Liver (tissue), 9 donors: ENCODE measurements around the gene ABCA4. TPM values are rescaled to one million over a fixed set of nuclear protein-coding genes. Genes with fewer than 3 reads are reported as not detected.
"Not testable (repeated sequence)": the region's sequence is repeated elsewhere in the genome, so short reads cannot be mapped to it uniquely, and the experiment has no call there.

ENCODE experiments used
- DNase-seq: peaks from one replicate; pipeline ENCODE4 v3.0.0-alpha.2; 2017; ENCODE audit warnings: low spot score
- H3K27ac ChIP-seq, 2 donors: one replicate each; pipeline ENCODE4 v1.7.0; 2013; ENCODE audit warnings: inconsistent platforms in 2 of 2, low read length in 2 of 2, control low read depth in 1 of 2, low read depth in 1 of 2, mild to moderate bottlenecking in 1 of 2
- H3K27me3 ChIP-seq, 4 donors: one replicate each; pipeline versions ENCODE4 v1.6.1 to v1.7.0; 2013; ENCODE audit warnings: low read length in 3 of 4, inconsistent platforms in 1 of 4, mild to moderate bottlenecking in 1 of 4, moderate library complexity in 1 of 4; ENCODE audit not compliant: control insufficient read depth in 4 of 4, insufficient read depth in 4 of 4
- H3K36me3 ChIP-seq, 4 donors: one replicate each; pipeline versions ENCODE4 v1.6.1 to v1.7.0; 2013; ENCODE audit warnings: low read length in 3 of 4, mild to moderate bottlenecking in 3 of 4, low read depth in 1 of 4, moderate library complexity in 1 of 4; ENCODE audit not compliant: control insufficient read depth in 4 of 4, insufficient read depth in 3 of 4
- H3K4me1 ChIP-seq, 4 donors: one replicate each; pipeline versions ENCODE4 v1.6.1 to v1.7.0; 2013; ENCODE audit warnings: low read length in 3 of 4, mild to moderate bottlenecking in 3 of 4, moderate library complexity in 1 of 4; ENCODE audit not compliant: control insufficient read depth in 4 of 4, insufficient read depth in 4 of 4
- H3K4me3 ChIP-seq, 3 donors: one replicate each; pipeline versions ENCODE4 v1.6.1 to v1.7.0; 2013; ENCODE audit warnings: low read length in 3 of 3, control low read depth in 1 of 3, low read depth in 1 of 3, mild to moderate bottlenecking in 1 of 3
- H3K9ac ChIP-seq, 2 donors: one replicate each; pipeline ENCODE4 v1.7.0; 2013; ENCODE audit warnings: low read length in 2 of 2, mild to moderate bottlenecking in 2 of 2, moderate library complexity in 2 of 2, control low read depth in 1 of 2, low read depth in 1 of 2
- H3K9me3 ChIP-seq, 4 donors: one replicate each; pipeline versions ENCODE4 v1.6.1 to v1.7.0; 2013; ENCODE audit warnings: low read length in 3 of 4; ENCODE audit not compliant: control insufficient read depth in 4 of 4
- ATF3 ChIP-seq: IDR thresholded peaks from 2 replicates; pipeline ENCODE4 v1.6.1; 2016; ENCODE audit warnings: antibody characterized with exemption
- CTCF ChIP-seq: fragments of 150-350 bp; IDR thresholded peaks from 2 replicates; pipeline ENCODE4 v1.5.1; 2017; ENCODE audit warnings: improper control_type of control experiment, low read depth, low read length; ENCODE audit not compliant: missing input control
- EGR1 ChIP-seq, 2 donors: IDR thresholded peaks; 2 replicates each; pipeline ENCODE4 v1.6.1; 2016 to 2018; ENCODE audit warnings: antibody characterized with exemption in 2 of 2, low read depth in 2 of 2
- FOXA2 ChIP-seq: IDR thresholded peaks from 2 replicates; pipeline ENCODE4 v1.6.1; 2016; ENCODE audit warnings: antibody characterized with exemption
- GABPA ChIP-seq, 2 donors: IDR thresholded peaks in 1 of 2; conservative IDR thresholded peaks in 1 of 2; 2 replicates each; pipeline ENCODE4 v1.6.1; 2016; ENCODE audit warnings: antibody characterized with exemption in 2 of 2, mild to moderate bottlenecking in 1 of 2, moderate library complexity in 1 of 2
- HNF4A ChIP-seq, 2 donors: conservative IDR thresholded peaks; 2 replicates each; pipeline ENCODE4 v1.6.1; 2016; ENCODE audit warnings: antibody characterized with exemption in 2 of 2, mild to moderate bottlenecking in 2 of 2
- HNF4G ChIP-seq: IDR thresholded peaks from 2 replicates; pipeline ENCODE4 v1.6.1; 2016; ENCODE audit warnings: antibody characterized with exemption
- MAX ChIP-seq: IDR thresholded peaks from 2 replicates; pipeline ENCODE4 v1.6.1; 2016; ENCODE audit warnings: antibody characterized with exemption
- NR2F2 ChIP-seq: IDR thresholded peaks from 2 replicates; pipeline ENCODE4 v1.6.1; 2016; ENCODE audit warnings: antibody characterized with exemption
- RAD21 ChIP-seq, 2 donors: IDR thresholded peaks; 2 replicates each; pipeline ENCODE4 v1.6.1; 2016; ENCODE audit warnings: antibody characterized with exemption in 2 of 2, mild to moderate bottlenecking in 2 of 2
- REST ChIP-seq: IDR thresholded peaks from 2 replicates; pipeline ENCODE4 v1.6.1; 2016; ENCODE audit warnings: antibody characterized with exemption, mild to moderate bottlenecking
- SP1 ChIP-seq: IDR thresholded peaks from 2 replicates; pipeline ENCODE4 v1.6.1; 2018; ENCODE audit warnings: antibody characterized with exemption, mild to moderate bottlenecking
- TAF1 ChIP-seq: conservative IDR thresholded peaks from 2 replicates; pipeline ENCODE4 v1.6.1; 2016; ENCODE audit warnings: antibody characterized with exemption, mild to moderate bottlenecking
- YY1 ChIP-seq: IDR thresholded peaks from 2 replicates; pipeline ENCODE4 v1.6.1; 2016; ENCODE audit warnings: antibody characterized with exemption, mild to moderate bottlenecking
- ZBTB33 ChIP-seq: IDR thresholded peaks from 2 replicates; pipeline ENCODE4 v1.6.1; 2016; ENCODE audit warnings: antibody characterized with exemption
- WGBS: extraction: QIAGEN DNeasy Blood & Tissue Kit; methylation state at CpG from one replicate; pipeline ENCODE4 v1.1.7; 2013; 5-methylcytosine and 5-hydroxymethylcytosine counted together
- polyA plus RNA-seq, 2 donors: library from polyadenylated mRNA; stranded (reverse) in 1 of 2; unstranded in 1 of 2; fragments of 200-250 nt in 1 of 2; fragments of >200 nt in 1 of 2; fragmentation: Nextera tagmentation in 1 of 2; extraction: Ambion mirVana in 1 of 2; gene quantifications; one replicate each; pipeline versions ENCODE4 v1.2.1 to v1.2.3, GENCODE V29; 2013 to 2015
- total RNA-seq, 2 donors: library from RNA; depleted of rRNA; stranded (reverse); fragments of >200 nt; gene quantifications; one replicate each; pipeline ENCODE4 v1.2.3, GENCODE V29; 2014
- donor health status: healthy.
- donor health status: healthy.
- donor health status: healthy.
- donor health status: healthy.
- donor health status: healthy.

Gene ABCA4
- total and polyA plus RNA-seq, 4 donors: 0.19 to 1.5 (median 0.38) TPM

- no peak for TF ChIP-seq REST
- no peak for TF ChIP-seq HNF4G
- no peak for TF ChIP-seq YY1
Measured at GRCh38 chr1:94153133-94153532, 32.2 kb upstream of the ABCA4 start (continued).

GRCh38 chr1:94149166-94149565 lies 28.2 kb upstream of the ABCA4 start:
- not testable (repeated sequence) for H3K36me3 ChIP-seq, H3K27me3 ChIP-seq, H3K9ac ChIP-seq, H3K27ac ChIP-seq, H3K4me1 ChIP-seq, H3K4me3 ChIP-seq, DNase-seq, H3K9me3 ChIP-seq

- no peak overlapping the region for H3K27ac ChIP-seq
- DNase-seq: no peak
- H3K9me3 ChIP-seq: no peaks in the 10 kb centered on the region
- no peak overlapping the region for H3K4me3 ChIP-seq
- H3K36me3 ChIP-seq: no peaks in the 10 kb centered on the region
- H3K27me3 ChIP-seq: no peaks in the 10 kb centered on the region
- no peak for TF ChIP-seq SP1
- no peaks in the 10 kb centered on the region for H3K4me1 ChIP-seq
- no peak overlapping the region for H3K9ac ChIP-seq
- WGBS: 95% methylated on average over 5 of the region's 5 CpGs
Measured at GRCh38 chr1:94146273-94146672, 25.3 kb upstream of the ABCA4 start.

GRCh38 chr1:94144836-94145235 lies 23.9 kb upstream of the ABCA4 start:
- no peaks in the 10 kb centered on the region for H3K27me3 ChIP-seq
- TF ChIP-seq RAD21 (IDR thresholded peaks at IDR 0.05) (no peak), GABPA (IDR thresholded peaks at IDR 0.05 in 1 of 2, conservative IDR thresholded peaks at IDR 0.05 in 1 of 2) (no peak), REST (no peak), NR2F2 (no peak), ATF3 (no peak), MAX (no peak), HNF4A (conservative IDR thresholded peaks at IDR 0.05) (no peak), HNF4G (no peak), CTCF (no peak), ZBTB33 (no peak), TAF1 (no peak), EGR1 (IDR thresholded peaks at IDR 0.05; ENCODE audit: low read depth in 2 of 2) (no peak), YY1 (no peak), FOXA2 (no peak), SP1 (no peak)
- no peak overlapping the region for H3K9ac ChIP-seq
- H3K4me1 ChIP-seq: no peaks in the 10 kb centered on the region
- H3K27ac ChIP-seq: no peak overlapping the region
- no peak overlapping the region for H3K4me3 ChIP-seq
- DNase-seq: no peak
- no peaks in the 10 kb centered on the region for H3K36me3 ChIP-seq
- no peaks in the 10 kb centered on the region for H3K9me3 ChIP-seq
- WGBS: 97% methylated on average over 1 of the region's 1 CpG
